ENCODE data around the gene TFDP1.

GRCh38 chr13:113602291-113602988 is 17.9 kb downstream of the TFDP1 start:
- TF ChIP-seq POLR2AphosphoS5 (IDR thresholded peaks at IDR 0.05; ENCODE audit: borderline replicate concordance, low read depth, low read length) (no peak; the same call in 1 of the 2 replicates), EZH2 (IDR thresholded peaks at IDR 0.05) (no peak)
